Stimulated activated CD4-positive, alpha-beta T cell treated with anti-CD3 and anti-CD28 coated beads, Interleukin-1b, Interleukin-23, amount 100 ng/mL, for 24 hours (primary cell): ENCODE data around the gene CHSY3.

Experiments used
- DNase-seq, 4 experiments: peaks; one replicate each; pipeline ENCODE4 v3.0.0-alpha.2; 2020; ENCODE audit warnings: low read depth in 4 of 4, low spot score in 1 of 4

CHSY3 gene

DNA sequence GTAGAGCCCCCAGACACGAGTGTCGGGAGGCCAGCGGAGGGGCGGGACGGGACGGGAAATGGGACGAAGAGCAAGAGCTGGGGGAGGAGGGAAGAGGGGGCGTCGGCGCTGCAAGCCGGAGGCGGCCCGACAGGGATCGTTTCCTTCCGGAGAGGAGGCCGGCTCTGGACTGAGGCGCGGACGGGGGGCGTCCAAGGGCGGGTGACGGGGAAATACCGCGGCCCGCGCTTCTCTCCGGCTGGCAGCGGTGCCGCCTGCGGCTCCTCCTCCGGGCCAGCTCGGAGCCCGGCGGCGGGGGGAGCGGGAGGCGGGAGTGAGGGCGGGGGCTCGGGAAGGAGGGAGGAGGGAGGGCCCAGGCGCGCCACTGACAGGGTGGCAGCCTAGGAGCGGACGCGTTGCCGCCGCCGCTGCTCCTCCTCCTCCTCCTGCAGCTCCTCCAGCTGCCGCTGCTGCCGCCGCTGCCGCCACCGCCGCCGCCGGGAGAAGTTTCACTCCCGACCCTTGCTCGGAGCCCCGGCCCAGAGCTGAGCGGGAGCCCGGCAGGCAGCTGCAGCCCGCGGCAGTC lies at the start of gene CHSY3:
Gene CHSY3, plus strand, starts transcription at position 364 of the 565 bp plus-strand sequence.
- peak in 2 of 4 experiments; percentile 23 to 41 for DNase-seq

GRCh38 chr5:129856325-129856724 lies 47.9 kb upstream of the CHSY3 start:
- no peak for DNase-seq

GRCh38 chr5:129857116-129857515 lies 47.1 kb upstream of the CHSY3 start:
- DNase-seq = no peak

DNA sequence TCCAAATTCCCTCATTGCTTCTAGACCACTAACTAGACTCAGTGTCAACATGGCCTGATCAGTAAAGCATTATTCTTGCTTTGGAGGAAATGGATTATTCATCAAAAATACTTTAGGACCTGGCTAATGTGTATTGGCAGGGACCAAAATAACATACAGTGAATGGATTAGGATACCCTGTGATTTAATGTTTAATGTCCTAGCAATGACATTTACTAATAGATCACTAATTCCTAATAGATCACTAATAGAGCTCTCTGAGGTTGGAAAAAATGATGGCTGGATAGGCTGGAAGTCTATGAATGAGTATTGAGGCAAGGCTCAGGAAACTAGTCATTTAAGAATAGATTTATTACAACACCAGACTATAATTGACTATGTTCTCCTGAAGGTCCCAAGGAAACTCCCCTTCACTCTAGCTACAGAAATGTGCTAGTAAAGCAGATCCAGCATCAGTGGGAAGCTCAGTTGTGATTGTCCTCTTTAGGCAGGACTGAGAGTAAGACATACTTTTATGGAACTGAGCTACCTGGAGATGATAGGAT lies 46.1 kb upstream of the CHSY3 start:
- no peak for DNase-seq

DNA sequence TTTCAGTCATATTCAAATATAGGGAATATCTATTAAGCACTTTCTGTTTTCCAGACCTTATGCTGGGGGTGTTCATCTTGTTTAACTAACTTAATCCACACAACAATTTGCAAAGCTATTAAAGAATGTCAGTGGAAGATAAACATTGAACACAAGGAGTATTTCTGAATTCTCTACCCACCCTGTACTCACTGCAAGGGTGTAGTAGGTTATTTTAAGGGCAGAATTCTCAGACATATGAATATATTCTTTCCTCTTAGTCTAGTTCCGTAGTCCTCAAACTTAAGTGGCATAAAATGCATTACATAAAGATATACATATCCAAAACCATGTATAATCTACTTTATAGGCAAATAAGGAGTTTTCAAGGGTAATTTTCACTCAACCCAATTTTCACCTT lies 19.9 kb upstream of the CHSY3 start:
- DNase-seq = no peak

DNA sequence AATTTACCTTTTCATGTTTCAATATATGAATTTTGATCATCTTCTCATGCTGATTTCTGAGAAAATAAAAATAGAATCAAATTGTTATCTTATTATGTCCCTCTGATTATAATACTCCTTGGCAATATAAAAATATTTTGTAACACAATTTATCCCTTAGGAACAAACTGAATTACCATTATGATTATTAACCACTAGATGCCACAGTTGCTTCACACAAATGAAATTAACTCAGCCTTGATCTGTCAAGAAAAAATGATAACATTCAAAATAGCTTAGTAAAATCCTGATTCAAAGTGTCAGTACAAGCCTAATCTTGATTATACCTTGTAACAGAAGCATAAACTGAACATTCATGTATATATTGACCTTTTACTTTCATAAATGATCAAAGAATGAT lies 4.8 kb upstream of the CHSY3 start:
- no peak for DNase-seq

DNA sequence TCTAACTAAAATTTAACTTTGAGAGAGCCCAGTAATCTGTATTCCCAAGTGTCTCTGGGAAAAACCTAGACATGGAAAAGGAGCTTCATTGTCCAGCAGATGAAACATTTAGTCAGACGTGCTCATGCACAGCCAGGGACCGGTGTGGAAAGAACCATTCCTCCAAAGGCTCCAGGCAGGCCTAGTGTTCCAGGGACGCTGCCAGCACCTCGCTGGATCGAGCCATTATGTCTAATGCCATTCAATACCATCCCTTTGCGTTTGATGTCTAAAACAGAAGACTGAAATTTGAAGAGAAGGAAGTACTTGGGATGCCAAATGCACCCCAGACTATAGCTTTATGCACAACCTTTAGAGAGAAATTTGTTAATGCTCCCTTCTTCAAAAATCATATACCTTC lies 1.4 kb upstream of the CHSY3 start:
- DNase-seq = no peak

DNA sequence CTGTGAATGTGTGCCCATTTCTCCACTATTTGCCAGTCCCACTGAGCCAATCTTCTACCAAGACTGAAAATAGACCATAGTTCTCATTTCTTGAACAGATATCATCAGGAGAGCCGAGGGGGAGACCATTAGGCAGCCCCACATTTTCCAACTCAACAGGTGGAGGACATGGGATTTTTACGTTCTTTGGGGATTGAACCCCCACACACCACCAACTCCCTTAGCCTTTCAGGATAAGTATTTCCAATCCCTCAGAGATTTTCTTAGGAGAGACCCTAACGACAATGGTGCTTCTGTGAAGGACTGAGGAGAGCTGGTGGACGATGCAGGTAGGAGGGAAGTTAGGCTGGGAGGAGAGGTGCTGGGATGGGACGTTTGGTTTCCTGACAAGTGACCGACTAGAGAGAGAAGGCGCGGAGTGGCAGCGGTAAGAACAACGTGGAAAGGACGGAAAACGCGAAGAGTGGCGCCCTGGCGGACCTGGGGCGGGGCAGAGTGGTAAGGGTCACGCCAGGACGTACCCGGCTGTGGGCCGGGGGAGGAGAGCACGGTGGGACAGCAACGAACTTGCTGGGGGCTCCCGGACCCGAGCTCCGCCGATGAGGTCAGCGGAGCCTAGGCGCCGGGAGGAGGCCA lies 681 bp upstream of the CHSY3 start:
- DNase-seq = no peak

DNA sequence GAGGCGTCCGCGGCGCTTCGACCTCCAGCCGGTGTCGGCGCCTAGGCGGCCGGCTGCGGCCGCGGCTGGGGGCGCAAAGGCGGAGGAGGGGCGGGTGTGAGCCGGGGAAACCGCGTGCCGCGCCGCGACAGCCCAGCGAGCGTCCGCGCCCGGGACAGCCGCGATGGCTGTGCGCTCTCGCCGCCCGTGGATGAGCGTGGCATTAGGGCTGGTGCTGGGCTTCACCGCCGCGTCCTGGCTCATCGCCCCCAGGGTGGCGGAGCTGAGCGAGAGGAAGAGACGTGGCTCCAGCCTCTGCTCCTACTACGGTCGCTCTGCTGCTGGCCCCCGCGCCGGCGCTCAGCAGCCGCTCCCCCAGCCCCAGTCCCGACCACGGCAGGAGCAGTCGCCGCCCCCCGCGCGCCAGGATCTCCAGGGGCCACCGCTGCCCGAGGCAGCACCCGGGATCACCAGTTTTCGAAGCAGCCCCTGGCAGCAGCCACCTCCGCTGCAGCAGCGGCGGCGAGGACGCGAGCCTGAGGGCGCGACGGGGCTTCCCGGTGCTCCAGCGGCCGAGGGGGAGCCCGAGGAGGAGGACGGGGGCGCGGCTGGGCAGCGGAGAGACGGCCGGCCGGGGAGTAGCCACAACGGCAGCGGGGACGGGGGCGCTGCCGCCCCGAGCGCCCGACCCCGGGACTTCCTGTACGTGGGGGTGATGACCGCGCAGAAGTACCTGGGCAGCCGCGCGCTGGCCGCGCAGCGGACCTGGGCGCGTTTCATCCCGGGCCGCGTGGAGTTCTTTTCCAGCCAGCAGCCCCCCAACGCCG lies 605 bp downstream of the CHSY3 start:
- DNase-seq = no peak

DNA sequence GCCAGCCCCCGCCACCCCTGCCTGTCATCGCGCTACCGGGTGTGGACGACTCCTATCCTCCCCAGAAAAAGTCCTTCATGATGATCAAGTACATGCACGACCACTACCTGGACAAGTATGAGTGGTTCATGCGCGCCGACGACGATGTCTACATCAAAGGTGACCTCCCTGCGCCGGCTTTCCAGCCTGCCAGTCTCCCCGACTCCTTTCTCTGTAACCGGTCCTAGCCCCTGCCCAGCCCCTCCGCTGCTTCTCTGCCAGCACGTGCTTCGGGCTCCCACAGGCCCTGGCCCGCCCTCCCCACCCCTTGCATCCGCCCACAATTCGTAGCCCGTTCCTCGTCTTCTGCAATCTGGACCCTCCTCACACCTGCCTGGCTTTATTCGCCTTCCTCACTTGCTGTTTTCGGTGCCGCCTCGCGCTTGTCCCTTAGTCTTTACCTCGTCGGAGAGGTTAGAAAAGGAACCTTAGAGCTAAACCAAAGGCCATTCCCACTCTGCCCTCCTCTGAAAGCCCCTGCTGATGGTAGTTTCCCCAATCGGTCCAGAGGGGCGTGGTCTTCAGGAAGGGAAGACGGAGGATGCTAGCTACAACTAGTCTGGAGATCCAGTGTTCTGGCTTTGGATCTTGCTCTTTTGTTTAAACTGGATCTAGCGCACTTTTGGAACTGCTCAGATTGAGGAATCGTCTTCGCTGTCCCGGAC lies 1.4 kb downstream of the CHSY3 start:
- no peak for DNase-seq

GRCh38 chr5:129906177-129906887 lies 2.1 kb downstream of the CHSY3 start:
- no peak for DNase-seq

DNA sequence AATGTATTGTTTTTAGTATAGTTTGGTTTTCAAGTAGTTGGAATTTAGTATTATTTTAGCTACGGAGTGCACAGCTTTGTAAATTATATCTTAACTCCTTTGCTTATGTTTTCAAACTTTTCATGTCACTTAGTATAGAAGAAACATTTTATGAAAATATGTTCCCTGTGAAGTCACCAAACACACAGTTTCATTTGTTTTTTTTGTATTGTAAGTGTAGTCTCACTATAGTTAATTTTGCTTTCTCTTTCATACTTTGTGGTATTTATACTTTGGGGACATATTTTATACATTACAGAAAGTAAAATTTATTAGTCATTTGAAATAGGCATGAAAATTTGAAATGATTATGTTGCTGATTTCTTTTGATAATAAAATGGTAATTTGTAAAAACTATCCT lies 5.0 kb downstream of the CHSY3 start:
- DNase-seq = no peak

DNA sequence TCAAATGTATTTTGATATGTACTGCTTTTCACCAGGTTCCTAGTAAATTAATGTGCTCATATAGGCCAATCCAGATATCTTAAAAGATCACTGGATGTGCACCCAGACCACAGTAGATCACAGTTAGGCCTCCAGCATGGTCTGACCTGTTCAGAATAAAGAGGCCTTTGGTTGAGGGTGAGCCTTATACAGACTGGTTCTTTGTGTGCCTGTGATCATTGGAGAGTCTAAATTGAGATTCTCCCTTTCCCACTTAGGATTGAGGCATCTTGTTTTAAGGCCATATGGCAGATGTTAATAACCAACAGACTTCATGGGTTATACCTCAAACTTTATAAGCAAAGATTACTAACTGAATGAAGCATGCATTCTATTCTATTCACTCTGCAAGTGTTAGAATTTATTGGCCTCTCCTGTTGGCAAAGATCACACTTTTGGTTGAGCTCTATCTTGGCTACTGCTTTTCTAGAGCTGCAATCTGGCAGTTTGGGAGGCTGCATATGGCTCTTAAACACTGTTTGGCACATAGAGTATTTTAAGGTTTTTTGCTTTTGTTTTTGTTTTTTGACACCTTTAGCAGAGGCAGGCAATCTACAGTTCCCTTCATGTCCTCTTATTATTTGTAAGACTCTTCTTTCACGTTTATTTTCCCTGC lies 8.5 kb downstream of the CHSY3 start:
- no peak for DNase-seq

DNA sequence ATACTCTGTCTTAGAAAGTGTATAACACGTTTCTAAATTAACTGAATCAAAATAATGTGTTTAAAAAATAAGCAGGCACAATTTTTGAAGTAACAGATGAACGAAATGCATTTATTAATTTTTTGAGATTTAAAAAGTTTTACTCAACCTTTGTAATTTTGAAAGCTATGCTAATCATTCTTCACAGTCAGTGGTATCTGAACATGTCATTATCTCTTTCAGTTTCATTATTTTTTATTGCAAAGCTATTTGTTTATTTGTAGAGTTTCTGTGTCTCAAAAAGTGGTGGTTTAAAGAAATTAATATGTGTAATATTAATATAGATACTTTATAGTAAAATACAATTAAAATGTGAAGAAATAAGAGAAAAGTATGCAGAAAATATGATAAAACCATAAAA lies 11.2 kb downstream of the CHSY3 start:
- no peak for DNase-seq

- DNase-seq = no peak
Observed at GRCh38 chr5:129917224-129917623, 13.0 kb downstream of the CHSY3 start.

DNA sequence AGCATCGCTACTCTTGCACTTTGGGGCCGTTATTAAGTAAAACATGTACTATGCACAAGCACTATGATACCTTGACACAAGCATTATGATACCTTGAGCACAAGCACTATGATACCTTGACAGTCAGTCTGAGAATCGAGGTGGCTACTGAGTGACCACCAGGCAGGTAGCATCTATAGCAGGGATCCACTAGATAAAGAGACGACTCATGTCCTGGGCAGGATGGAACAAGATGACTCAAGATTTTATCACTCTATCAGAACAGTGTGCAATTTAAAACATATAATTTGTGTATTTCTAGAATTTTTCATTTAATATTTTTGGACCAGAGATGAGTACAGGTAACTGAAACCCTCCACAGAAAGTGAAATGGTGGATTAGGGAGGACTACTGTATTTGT lies 16.9 kb downstream of the CHSY3 start:
- DNase-seq = no peak

DNA sequence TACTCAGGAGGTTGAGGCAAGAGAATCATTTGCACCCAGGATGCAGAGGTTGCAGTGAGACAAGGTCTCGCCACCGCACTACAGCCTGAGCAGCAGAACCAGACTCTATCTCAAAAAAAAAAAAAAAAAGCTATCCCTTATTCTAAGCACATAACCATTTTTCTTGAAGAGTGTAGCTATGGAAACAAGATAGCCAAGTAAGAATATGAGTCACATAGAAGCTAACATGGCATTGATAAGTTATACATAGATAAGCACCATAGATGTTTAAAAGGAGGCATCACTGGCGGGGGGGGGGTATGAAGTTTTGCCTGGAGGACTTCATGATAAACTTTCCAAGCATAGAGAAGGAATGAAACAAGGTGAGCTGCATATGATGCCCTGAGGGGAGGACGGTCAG lies 26.0 kb downstream of the CHSY3 start:
- DNase-seq = no peak

GRCh38 chr5:129935626-129936025 lies 31.4 kb downstream of the CHSY3 start:
- no peak for DNase-seq

- no peak for DNase-seq
Observed at GRCh38 chr5:129938077-129938476, 33.8 kb downstream of the CHSY3 start.

DNA sequence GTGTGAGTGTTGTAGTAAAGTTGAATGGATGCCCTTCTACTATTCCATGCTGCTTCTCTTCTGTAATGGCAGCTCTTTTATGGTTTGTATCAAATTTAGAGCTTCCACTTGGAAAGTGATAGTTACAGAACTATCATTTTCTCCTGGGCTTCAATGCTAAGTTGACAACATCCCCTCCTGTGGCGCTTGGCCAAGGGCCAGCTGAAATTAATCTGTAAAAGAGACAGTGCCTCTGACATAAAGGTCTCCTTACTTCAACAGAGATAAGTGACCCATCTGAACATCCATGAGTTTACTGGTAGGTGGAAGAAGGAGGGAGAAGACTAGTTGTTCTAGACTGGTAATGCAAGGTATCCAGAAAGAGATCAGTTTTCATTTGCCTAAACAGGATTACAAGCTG lies 39.7 kb downstream of the CHSY3 start:
- DNase-seq = no peak
